ENCODE measurements around the gene RABGEF1. TPM values are rescaled to one million over a fixed set of nuclear protein-coding genes. Genes with fewer than 3 reads are reported as not detected.
"Not testable (repeated sequence)": the region's sequence is repeated elsewhere in the genome, so short reads cannot be mapped to it uniquely, and the experiment has no call there.

The RABGEF1 gene
- total RNA-seq, 2 experiments from 2014 or later = 18.8 to 20.7 TPM

DNA sequence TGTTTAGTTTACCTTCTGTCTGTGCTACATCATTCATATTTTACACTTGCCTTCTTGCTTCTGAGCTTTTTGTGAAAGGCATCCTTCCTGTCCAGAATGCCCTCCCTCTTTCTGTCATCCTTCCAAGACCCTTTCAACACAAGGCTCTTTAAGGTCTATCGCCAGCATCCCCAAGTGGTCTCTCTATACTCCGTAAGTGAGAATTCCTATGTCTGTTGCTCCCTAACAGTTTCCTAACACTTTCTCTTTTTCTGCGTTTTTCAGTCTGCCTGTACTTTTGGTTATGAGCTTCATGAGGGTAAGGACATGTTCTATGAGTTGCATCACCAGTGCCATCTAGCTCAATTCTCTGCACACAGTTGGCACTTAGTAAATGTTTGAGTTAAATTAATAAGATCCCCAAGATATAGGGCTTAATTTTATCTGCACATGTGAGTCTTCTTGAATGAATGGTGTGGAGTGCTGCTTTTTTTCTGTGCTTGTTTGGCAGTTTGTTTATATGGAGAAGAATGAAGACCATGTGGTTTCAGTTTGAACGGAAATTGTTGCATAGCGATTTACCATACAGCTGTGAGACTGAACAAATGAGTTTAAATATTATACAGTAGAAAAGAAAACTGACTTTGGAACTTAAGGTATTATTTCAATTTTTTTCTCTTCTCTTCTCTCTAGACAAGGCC lies 29.4 kb downstream of the RABGEF1 start:
- intact Hi-C loops (cut with micrococcal nuclease) = no loop called here
- no peaks in the 10 kb centered on the region for H3K9me3 Mint-ChIP-seq
- CTCF ChIA-PET = interaction anchor here (0.6 to 1.8 kb wide), 2 partner anchors 15 to 113 kb away, joined by 3 to 4 read pairs; no protein-coding TSS in a partner anchor
- H3K4me1 Mint-ChIP-seq (ENCODE audit: low read depth) = peaks cover 34% of the 10 kb centered on the region
- peaks cover 4% of the 10 kb centered on the region for H3K36me3 Mint-ChIP-seq
- no peaks in the 10 kb centered on the region for H3K27me3 Mint-ChIP-seq
- DNase-seq = no peak
- no peak overlapping the region for H3K4me3 Mint-ChIP-seq
- POLR2A ChIA-PET = no interaction called here
- H3K27ac Mint-ChIP-seq = no peak overlapping the region

DNA sequence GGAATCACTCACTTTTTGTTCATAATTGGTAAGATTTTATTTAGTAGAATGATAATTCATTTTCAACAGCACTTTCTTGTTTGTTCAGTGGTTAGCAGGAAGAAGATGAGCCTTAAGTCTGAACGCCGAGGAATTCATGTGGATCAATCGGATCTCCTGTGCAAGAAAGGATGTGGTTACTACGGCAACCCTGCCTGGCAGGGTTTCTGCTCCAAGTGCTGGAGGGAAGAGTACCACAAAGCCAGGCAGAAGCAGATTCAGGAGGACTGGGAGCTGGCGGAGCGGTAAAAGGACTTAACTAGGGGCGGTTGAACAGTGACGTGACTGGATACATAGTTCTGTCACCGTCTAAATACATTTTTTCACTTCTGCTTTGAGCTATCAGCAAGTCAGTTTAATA lies 31.3 kb downstream of the RABGEF1 start:
- Mint-ChIP-seq H3K4me3 (no peak overlapping the region), H3K27me3 (no peaks in the 10 kb centered on the region), H3K36me3 (peaks cover 16% of the 10 kb centered on the region), H3K27ac (no peak overlapping the region), H3K4me1 (ENCODE audit: low read depth) (peaks cover 34% of the 10 kb centered on the region), H3K9me3 (no peaks in the 10 kb centered on the region)
- POLR2A ChIA-PET = no interaction called here
- CTCF ChIA-PET = interaction anchor here (0.6 kb wide), 1 partner anchor 20 kb away, joined by 3 read pairs; no protein-coding TSS in a partner anchor
- DNase-seq = no peak
- intact Hi-C loops (cut with micrococcal nuclease) = no loop called here

DNA sequence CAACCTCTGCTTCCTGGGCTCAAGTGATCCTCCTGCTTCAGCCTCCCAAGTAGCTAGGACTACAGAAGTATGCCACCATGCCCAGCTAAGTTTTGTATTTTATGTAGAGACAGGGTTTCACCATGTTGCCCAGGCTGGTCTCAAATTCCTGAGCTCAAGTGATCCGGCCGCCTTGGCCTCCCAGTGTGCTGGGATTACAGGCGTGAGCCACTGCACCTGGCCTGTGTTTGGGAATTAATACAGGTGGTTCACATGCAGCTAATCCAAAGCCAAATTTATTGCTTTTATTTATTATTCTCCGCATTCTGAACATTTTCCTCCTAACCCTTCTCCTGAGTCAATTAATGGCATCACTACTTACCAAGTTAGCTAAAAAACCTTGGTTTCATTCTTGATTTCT lies 33.2 kb downstream of the RABGEF1 start:
- H3K27me3 Mint-ChIP-seq; DNase-seq; intact Hi-C loops (cut with micrococcal nuclease); H3K4me3 Mint-ChIP-seq; H3K27ac Mint-ChIP-seq; POLR2A ChIA-PET; H3K9me3 Mint-ChIP-seq; CTCF ChIA-PET: not testable (repeated sequence)
- Mint-ChIP-seq H3K36me3 (peaks cover 20% of the 10 kb centered on the region), H3K4me1 (ENCODE audit: low read depth) (peaks cover 20% of the 10 kb centered on the region)

GRCh38 chr7:66776383-66776782 lies 35.9 kb downstream of the RABGEF1 start:
- POLR2A ChIA-PET; H3K27me3 Mint-ChIP-seq; H3K4me1 Mint-ChIP-seq (ENCODE audit: low read depth); CTCF ChIA-PET; H3K4me3 Mint-ChIP-seq; intact Hi-C loops (cut with micrococcal nuclease); DNase-seq; H3K27ac Mint-ChIP-seq; H3K9me3 Mint-ChIP-seq: not testable (repeated sequence)
- peaks cover 24% of the 10 kb centered on the region for H3K36me3 Mint-ChIP-seq

- H3K4me3 Mint-ChIP-seq = no peak overlapping the region
- DNase-seq = no peak
- POLR2A ChIA-PET = no interaction called here
- no peak overlapping the region for H3K27ac Mint-ChIP-seq
- CTCF ChIA-PET = no interaction called here
- H3K27me3 Mint-ChIP-seq = no peaks in the 10 kb centered on the region
- peaks cover 28% of the 10 kb centered on the region for H3K36me3 Mint-ChIP-seq
- intact Hi-C loops (cut with micrococcal nuclease) = no loop called here
- no peaks in the 10 kb centered on the region for H3K9me3 Mint-ChIP-seq
- H3K4me1 Mint-ChIP-seq (ENCODE audit: low read depth) = peaks cover 9% of the 10 kb centered on the region
Observed at GRCh38 chr7:66776800-66777442, 36.4 kb downstream of the RABGEF1 start.

- intact Hi-C loops (cut with micrococcal nuclease) = no loop called here
- ChIA-PET POLR2A (no interaction called here), CTCF (no interaction called here)
- Mint-ChIP-seq H3K4me3 (no peak overlapping the region), H3K4me1 (ENCODE audit: low read depth) (peaks cover 9% of the 10 kb centered on the region), H3K27ac (no peak overlapping the region), H3K27me3 (no peaks in the 10 kb centered on the region), H3K9me3 (no peaks in the 10 kb centered on the region), H3K36me3 (peaks cover 28% of the 10 kb centered on the region)
- DNase-seq = no peak
Observed at GRCh38 chr7:66778201-66778600, 37.7 kb downstream of the RABGEF1 start.

GRCh38 chr7:66779669-66780409 lies 39.3 kb downstream of the RABGEF1 start:
- POLR2A ChIA-PET = no interaction called here
- peaks cover 30% of the 10 kb centered on the region for H3K36me3 Mint-ChIP-seq
- H3K27me3 Mint-ChIP-seq = no peaks in the 10 kb centered on the region
- CTCF ChIA-PET = no interaction called here
- peak overlapping the region; percentile 57 for H3K27ac Mint-ChIP-seq
- intact Hi-C loops (cut with micrococcal nuclease) = no loop called here
- H3K9me3 Mint-ChIP-seq = no peaks in the 10 kb centered on the region
- no peak overlapping the region for H3K4me3 Mint-ChIP-seq
- H3K4me1 Mint-ChIP-seq (ENCODE audit: low read depth) = peaks cover 9% of the 10 kb centered on the region
- no peak for DNase-seq

DNA sequence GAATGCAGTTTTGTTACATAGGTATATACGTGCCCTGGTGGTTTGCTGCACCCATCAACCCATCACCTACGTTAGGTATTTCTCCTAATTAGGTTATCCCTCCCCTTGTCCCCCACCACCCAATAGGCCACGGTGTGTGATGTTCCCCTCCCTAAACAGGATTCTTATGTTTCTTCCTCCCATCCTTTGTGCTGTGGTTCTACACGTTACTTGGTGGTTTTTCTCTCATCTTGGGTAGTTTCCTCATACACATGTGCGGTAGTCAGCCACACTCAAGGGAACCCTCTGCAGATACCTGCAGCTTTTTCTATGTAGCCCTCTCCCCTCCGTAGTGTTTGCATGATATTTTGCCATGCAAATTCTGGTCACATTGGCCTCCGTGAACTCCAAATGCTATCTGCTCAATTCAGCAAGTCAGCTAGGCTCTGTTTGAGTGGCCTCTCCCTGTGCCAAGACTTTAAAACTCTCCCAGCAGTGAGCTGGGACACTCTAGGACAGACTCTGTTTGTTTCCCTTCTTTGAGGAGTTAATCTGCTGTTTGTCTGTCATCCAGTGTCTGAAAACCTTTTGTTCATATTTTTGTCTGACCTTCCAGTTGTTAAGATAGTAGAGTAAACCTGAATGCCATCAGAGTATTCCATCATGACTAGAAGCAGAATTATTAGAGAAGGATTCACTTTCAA lies 41.0 kb downstream of the RABGEF1 start:
- H3K36me3 Mint-ChIP-seq = peaks cover 24% of the 10 kb centered on the region
- ChIA-PET POLR2A (no interaction called here), CTCF (no interaction called here)
- no peak for DNase-seq
- intact Hi-C loops (cut with micrococcal nuclease) = no loop called here
- H3K4me3 Mint-ChIP-seq = no peak overlapping the region
- H3K9me3 Mint-ChIP-seq = no peaks in the 10 kb centered on the region
- H3K4me1 Mint-ChIP-seq (ENCODE audit: low read depth) = peaks cover 9% of the 10 kb centered on the region
- H3K27me3 Mint-ChIP-seq = no peaks in the 10 kb centered on the region
- no peak overlapping the region for H3K27ac Mint-ChIP-seq

GRCh38 chr7:66782875-66783274 lies 42.3 kb downstream of the RABGEF1 start:
- H3K4me3 Mint-ChIP-seq; POLR2A ChIA-PET; H3K27ac Mint-ChIP-seq; H3K9me3 Mint-ChIP-seq; DNase-seq; intact Hi-C loops (cut with micrococcal nuclease); H3K27me3 Mint-ChIP-seq; H3K4me1 Mint-ChIP-seq (ENCODE audit: low read depth); CTCF ChIA-PET: not testable (repeated sequence)
- peaks cover 22% of the 10 kb centered on the region for H3K36me3 Mint-ChIP-seq

DNA sequence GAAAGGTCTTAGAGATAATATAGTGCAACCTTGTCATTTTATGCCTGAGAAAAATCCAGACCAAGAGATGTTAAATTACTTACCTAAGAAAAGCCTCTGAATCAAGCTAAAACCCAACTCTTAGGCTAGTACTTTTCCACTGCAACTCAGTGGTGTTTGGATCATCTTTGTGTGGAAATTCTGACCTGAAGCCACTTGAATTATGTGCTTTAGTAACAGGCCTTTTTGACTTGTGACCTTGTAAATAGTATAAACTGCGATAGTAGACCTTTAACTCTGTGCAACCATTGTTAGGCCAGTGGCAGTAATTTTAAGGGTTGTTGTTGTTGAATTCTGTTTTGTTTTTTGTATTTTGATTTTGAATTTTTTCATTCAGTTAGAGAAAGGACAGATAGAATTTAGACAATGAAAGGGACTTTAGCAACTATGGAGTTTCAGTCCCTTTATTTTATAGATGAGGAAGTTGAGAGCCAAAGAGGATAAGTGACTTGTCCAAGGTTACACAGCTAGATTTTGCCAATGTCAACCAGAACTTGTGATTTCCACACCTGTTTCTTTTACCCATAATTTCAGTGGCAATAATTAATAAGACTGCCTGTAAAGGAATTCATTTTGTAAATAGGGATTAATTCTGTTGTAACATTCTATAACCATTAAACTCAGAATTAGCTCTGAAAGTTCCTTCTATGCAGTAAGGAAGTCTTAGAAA lies 43.5 kb downstream of the RABGEF1 start:
- not testable (repeated sequence) for H3K4me1 Mint-ChIP-seq (ENCODE audit: low read depth); H3K27ac Mint-ChIP-seq; H3K9me3 Mint-ChIP-seq

DNA sequence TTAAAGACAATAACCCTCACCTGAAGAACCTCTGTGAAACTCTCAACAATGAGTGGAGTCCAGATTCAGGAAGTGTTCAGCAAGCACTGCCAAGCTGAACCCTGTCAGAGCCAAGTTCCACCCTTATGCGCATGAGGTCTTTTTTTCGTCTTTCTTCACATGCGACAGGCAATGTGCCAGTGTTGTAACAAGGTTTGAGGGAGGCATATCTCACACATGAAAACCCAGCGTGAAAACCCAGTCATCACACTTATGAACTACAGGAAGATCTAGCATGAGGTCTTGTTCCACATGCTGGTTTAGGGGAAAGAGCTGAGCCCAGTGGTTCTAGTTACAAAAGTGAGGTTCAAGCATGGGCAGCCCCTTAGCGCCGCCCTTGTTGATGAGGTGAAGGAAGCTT lies 49.7 kb downstream of the RABGEF1 start:
- Mint-ChIP-seq H3K27me3 (no peaks in the 10 kb centered on the region), H3K4me1 (ENCODE audit: low read depth) (no peaks in the 10 kb centered on the region), H3K4me3 (no peak overlapping the region), H3K9me3 (no peaks in the 10 kb centered on the region), H3K27ac (no peak overlapping the region), H3K36me3 (peaks cover 23% of the 10 kb centered on the region)
- DNase-seq = no peak
- POLR2A ChIA-PET = no interaction called here
- CTCF ChIA-PET = no interaction called here
- intact Hi-C loops (cut with micrococcal nuclease) = no loop called here

More for the DNA sequence above, 43.5 kb downstream of the RABGEF1 start:
- POLR2A ChIA-PET; intact Hi-C loops (cut with micrococcal nuclease); H3K4me3 Mint-ChIP-seq; DNase-seq; H3K27me3 Mint-ChIP-seq; CTCF ChIA-PET: not testable (repeated sequence)
- peaks cover 20% of the 10 kb centered on the region for H3K36me3 Mint-ChIP-seq

DNA sequence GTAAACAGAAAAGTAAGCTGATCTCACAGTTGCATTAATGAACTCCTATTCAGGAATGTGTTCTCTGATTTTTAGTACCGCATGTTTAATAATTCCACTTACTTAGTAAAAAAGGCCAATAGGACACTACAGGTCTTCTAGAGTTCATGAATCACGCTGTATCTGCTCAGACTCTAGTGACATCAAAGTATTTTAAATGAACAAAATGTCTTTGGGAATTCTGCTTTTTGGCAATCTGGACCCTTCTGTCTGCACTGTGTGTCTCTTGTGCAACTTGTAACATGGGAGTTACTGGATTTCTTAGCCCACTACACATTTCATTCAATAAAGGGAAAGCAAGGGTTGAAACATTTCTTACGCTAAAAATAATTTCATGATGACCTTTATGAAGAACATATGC lies 50.2 kb downstream of the RABGEF1 start:
- intact Hi-C loops (cut with micrococcal nuclease) = no loop called here
- H3K36me3 Mint-ChIP-seq = peaks cover 27% of the 10 kb centered on the region
- no peaks in the 10 kb centered on the region for H3K4me1 Mint-ChIP-seq (ENCODE audit: low read depth)
- ChIA-PET POLR2A (no interaction called here), CTCF (no interaction called here)
- H3K27ac Mint-ChIP-seq = no peak overlapping the region
- H3K4me3 Mint-ChIP-seq = no peak overlapping the region
- no peaks in the 10 kb centered on the region for H3K9me3 Mint-ChIP-seq
- no peak for DNase-seq
- H3K27me3 Mint-ChIP-seq = no peaks in the 10 kb centered on the region

Measured in activated CD4-positive, alpha-beta memory T cell treated with anti-CD3 and anti-CD28 coated beads for 36 hours (primary cell).